NCI-H146 treated with DMSO at 0.1 percent for 48 hours (cell line): ENCODE measurements around the gene AGPS.
"Not testable (repeated sequence)": the region's sequence is repeated elsewhere in the genome, so short reads cannot be mapped to it uniquely, and the experiment has no call there.

Experiments
- DNase-seq: peaks from one replicate; lab custom pipeline; 2025; ENCODE audit not compliant: unreplicated experiment; lab: John Stamatoyannopoulos, UW

The AGPS gene

DNA sequence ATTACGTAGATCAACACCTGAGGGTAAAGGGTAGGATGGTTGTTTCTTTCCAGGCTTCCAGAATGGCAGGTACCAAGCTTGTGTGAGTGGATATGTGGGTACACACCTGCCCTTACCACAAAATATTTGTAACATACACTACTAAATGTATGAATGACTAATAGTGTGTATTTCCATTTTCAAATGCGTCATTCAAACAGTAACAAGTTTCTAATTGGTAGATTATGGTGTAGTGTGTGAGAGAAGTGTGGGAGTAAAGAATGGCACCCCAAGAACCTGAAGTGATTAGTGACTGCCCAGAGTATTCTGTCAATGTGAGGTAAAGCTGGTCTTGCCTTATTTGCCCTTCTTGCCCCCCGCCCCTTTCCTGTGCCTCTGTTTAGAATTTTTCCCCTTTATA lies 21.1 kb downstream of the AGPS start:
- no peak for DNase-seq

GRCh38 chr2:177419274-177419673 lies 26.7 kb downstream of the AGPS start:
- DNase-seq: no peak

GRCh38 chr2:177422271-177422670 lies 29.7 kb downstream of the AGPS start:
- no peak for DNase-seq

GRCh38 chr2:177424120-177424519 lies 31.5 kb downstream of the AGPS start:
- DNase-seq: not testable (repeated sequence)

DNA sequence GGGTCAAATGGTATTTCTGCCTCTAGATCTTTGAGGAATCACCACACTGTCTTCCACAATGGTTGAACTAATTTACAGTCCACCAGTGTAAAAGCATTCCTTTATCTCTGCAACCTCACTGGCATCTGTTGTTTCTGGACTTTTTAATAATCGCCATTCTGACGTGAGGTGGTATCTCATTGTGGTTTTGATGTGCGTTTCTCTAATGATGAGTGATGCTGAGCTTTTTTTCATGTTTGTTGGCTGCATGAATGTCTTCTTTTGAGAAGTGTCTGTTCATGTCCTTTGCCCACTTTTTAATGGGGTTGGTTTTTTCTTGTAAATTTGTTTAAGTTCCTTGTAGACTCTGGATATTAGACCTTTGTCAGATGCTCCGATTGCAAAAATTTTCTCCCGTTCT lies 32.0 kb downstream of the AGPS start:
- not testable (repeated sequence) for DNase-seq

- DNase-seq: no peak
Observed at GRCh38 chr2:177427316-177427715, 34.7 kb downstream of the AGPS start.

- not testable (repeated sequence) for DNase-seq
Observed at GRCh38 chr2:177427936-177428335, 35.4 kb downstream of the AGPS start.

GRCh38 chr2:177429688-177430325 lies 37.2 kb downstream of the AGPS start:
- no peak for DNase-seq

- DNase-seq: no peak
Observed at GRCh38 chr2:177430411-177430810, 37.8 kb downstream of the AGPS start.

DNA sequence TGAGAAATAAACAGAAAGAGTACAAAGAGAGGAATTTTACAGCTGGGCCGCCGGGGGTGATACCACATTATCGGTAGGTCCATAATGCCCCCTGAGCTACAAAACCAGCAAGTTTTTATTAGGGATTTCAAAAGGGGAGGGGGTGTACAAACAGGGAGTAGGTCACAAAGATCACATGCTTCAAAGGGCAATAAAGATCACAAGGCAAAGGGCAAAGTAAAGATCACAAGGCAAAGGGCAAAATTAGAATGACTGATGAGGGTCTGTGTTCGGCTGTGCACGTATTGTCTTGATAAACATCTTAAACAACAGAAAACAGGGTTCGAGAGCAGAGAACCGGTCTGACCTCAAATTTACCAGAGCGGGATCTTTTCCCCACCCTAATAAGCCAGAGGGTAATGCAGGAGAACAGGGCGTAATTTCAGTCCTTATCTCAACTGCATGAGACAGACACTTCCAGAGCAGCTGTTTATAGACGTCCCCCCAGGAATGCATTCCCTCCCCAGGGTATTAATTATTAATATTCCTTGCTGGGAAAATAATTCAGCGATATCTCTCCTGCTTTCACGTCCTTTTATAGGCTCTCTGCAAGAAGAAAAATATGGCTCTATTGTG lies 38.6 kb downstream of the AGPS start:
- not testable (repeated sequence) for DNase-seq

- no peak for DNase-seq
Observed at GRCh38 chr2:177432703-177433102, 40.1 kb downstream of the AGPS start.

- DNase-seq: no peak
Observed at GRCh38 chr2:177433402-177433801, 40.8 kb downstream of the AGPS start.

GRCh38 chr2:177434475-177434874 lies 41.9 kb downstream of the AGPS start:
- no peak for DNase-seq

DNA sequence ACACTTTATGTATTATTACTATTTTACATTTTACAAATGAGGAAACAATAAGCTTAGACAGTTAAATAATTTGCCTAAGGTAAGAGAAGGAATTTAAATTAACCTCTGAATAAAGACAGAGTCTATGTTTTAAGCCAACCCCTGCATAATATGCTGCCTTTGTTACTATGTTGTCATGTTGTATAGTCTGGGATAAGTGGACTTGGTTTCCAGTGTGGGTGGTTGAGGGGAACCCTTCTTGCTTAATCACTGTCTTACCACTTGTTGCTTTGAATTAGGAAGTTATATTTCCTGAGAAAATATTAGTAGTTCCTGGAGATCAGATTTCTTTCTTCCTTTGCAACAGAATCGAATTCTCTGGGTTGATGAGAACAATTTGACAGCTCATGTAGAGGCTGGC lies 52.6 kb downstream of the AGPS start:
- DNase-seq: no peak

- DNase-seq: no peak
Observed at GRCh38 chr2:177448031-177448430, 55.5 kb downstream of the AGPS start.

- no peak for DNase-seq
Observed at GRCh38 chr2:177449159-177449558, 56.6 kb downstream of the AGPS start.

DNA sequence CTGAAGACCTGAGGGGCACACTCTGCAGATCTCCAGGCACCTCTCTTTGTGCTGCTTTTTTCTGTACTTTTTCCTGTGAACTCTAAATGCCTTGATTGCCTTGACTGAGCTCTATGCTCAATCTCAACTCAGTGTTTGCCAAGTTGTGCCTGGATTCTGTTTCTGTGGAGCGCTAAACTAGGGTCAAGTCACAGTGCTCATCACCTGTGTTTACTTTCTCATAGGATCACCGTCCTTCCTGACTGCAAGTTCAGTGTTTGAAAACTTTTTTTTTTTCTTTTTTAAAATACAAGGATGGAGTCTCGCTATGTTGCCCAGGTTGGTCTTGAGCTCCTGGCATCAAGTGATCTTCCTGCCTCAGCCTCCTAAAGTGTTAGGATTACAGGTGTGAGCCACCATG lies 62.6 kb downstream of the AGPS start:
- no peak for DNase-seq

GRCh38 chr2:177459756-177460155 lies 67.2 kb downstream of the AGPS start:
- DNase-seq: not testable (repeated sequence)

DNA sequence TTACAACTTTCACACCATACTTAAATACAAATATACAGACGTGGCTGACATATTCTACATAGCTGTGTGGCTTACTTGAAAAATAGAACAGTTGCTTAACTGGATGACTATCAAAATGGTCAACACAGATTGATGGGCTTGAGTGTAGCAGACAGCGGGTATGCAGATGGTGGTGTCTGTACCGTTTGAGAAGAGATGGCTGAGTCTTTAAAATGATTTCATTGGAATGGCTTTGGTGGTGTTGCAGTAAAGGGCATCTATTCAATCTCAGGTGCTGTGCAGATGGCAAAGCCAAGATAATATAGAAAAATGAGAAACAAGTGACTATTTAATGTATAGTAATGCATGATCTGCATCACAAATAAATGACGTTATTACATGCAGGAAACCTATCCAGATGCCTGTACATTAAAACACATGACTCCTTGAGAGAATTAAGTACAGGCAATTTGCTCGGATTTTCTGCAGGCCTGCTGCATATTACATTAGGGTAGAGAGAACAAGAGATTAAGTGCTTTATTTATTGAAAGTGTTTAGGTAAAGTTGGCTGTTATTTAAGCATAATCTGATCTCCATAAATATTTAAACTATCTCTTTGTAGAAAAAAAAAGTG lies 68.5 kb downstream of the AGPS start:
- no peak for DNase-seq

- no peak for DNase-seq
Observed at GRCh38 chr2:177464549-177464948, 72.0 kb downstream of the AGPS start.

GRCh38 chr2:177465400-177466138 lies 73.0 kb downstream of the AGPS start:
- no peak for DNase-seq
